ENCODE results near the gene MAGI2. TPM values are rescaled to one million over a fixed set of nuclear protein-coding genes. Genes with fewer than 3 reads are reported as not detected.

The MAGI2 gene
- total RNA-seq, 1 donor = 18.8 TPM

DNA sequence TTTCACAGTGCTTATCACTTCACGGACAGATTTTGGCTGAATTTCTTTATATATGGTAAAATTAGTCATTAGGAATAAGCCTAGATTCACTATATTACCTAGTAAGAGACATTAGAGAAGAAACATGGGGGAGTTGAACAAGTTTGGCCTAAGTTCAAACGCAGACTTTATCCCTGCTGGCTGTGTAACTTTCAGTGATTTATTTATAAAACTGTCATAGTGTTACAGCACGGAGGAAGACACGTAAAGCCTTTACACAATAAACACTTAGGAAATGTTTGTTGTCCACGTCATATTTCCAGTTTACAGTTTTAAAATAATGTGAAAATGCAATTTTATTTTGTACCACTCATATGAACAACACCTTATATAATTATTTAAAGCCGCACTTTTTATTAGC, 661.5 kb downstream of the MAGI2 start:
- Histone ChIP-seq H3K4me2 (ENCODE audit: insufficient read depth, low read length) (no peak overlapping the region), H2AFZ (ENCODE audit: low read length) (no peak overlapping the region), H3K36me3 (ENCODE audit: insufficient read depth, low read length) (no peaks in the 10 kb centered on the region), H3K27me3 (ENCODE audit: insufficient read depth, low read length) (no peaks in the 10 kb centered on the region), H3K27ac (ENCODE audit: low read depth, low read length) (no peak overlapping the region), H4K20me1 (ENCODE audit: insufficient read depth, low read length) (no peaks in the 10 kb centered on the region), H3K4me3 (ENCODE audit: insufficient read depth, low read length) (no peak overlapping the region), H3K4me1 (ENCODE audit: insufficient read depth, low read length) (no peaks in the 10 kb centered on the region), H3K9me3 (ENCODE audit: low read depth, low read length) (no peaks in the 10 kb centered on the region), H3K79me2 (ENCODE audit: insufficient read depth, low read length) (no peaks in the 10 kb centered on the region)
- no peak for DNase-seq (ENCODE audit: insufficient read length, low spot score, missing footprints)
- TF ChIP-seq CTCF (IDR thresholded peaks at IDR 0.05; ENCODE audit: extremely low read depth, low read depth, low read length) = no peak

DNA sequence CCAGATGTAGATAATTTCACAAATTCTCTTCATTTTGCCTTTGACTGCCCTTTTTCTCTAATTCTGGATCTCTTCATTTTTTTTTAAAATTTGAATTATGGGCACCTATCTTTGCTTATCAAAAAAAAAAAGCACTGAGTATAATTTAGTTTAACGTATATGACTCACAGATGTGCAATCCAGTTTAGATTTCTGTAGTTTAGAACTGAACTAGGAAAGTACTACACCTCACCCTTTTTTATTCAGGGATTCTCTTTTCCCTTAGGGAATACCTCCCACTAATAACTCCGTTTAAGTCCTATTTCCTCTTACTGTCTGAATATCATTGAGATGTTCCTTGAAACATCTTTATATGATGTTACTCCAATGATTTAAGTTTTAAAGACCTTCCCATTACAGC, 665.0 kb downstream of the MAGI2 start:
- no peak overlapping the region for H3K4me3 ChIP-seq (ENCODE audit: insufficient read depth, low read length)
- TF ChIP-seq CTCF (IDR thresholded peaks at IDR 0.05; ENCODE audit: extremely low read depth, low read depth, low read length) = no peak
- H3K79me2 ChIP-seq (ENCODE audit: insufficient read depth, low read length) = no peaks in the 10 kb centered on the region
- H3K27ac ChIP-seq (ENCODE audit: low read depth, low read length) = no peak overlapping the region
- no peaks in the 10 kb centered on the region for H3K9me3 ChIP-seq (ENCODE audit: low read depth, low read length)
- no peak overlapping the region for H2AFZ ChIP-seq (ENCODE audit: low read length)
- H3K27me3 ChIP-seq (ENCODE audit: insufficient read depth, low read length) = no peaks in the 10 kb centered on the region
- no peaks in the 10 kb centered on the region for H3K36me3 ChIP-seq (ENCODE audit: insufficient read depth, low read length)
- H4K20me1 ChIP-seq (ENCODE audit: insufficient read depth, low read length) = no peaks in the 10 kb centered on the region
- no peaks in the 10 kb centered on the region for H3K4me1 ChIP-seq (ENCODE audit: insufficient read depth, low read length)
- DNase-seq (ENCODE audit: insufficient read length, low spot score, missing footprints) = no peak
- H3K4me2 ChIP-seq (ENCODE audit: insufficient read depth, low read length) = no peak overlapping the region

DNA sequence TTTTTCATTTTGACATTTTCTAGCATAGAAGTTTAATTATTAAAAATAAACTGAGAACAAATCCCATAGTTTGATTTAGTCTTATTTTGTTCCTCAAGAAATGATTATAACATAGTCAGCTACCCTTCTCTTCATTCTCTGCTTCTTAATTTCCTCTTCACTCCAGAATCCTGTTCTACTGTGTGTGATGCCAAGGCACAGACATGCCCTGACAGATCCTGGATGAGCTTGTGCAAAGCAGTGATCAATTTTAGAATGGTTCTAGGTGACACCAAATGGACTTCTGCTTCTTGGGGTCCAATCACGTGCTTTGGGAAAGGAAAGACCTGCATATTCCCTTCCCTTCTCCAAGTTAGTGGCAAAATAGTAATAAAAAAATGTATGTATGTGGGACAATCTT, 665.6 kb downstream of the MAGI2 start:
- H3K79me2 ChIP-seq (ENCODE audit: insufficient read depth, low read length) = no peaks in the 10 kb centered on the region
- no peak for DNase-seq (ENCODE audit: insufficient read length, low spot score, missing footprints)
- H3K36me3 ChIP-seq (ENCODE audit: insufficient read depth, low read length) = no peaks in the 10 kb centered on the region
- TF ChIP-seq CTCF (IDR thresholded peaks at IDR 0.05; ENCODE audit: extremely low read depth, low read depth, low read length) = no peak
- H3K27ac ChIP-seq (ENCODE audit: low read depth, low read length) = no peak overlapping the region
- H3K4me1 ChIP-seq (ENCODE audit: insufficient read depth, low read length) = no peaks in the 10 kb centered on the region
- H2AFZ ChIP-seq (ENCODE audit: low read length) = peak overlapping the region; percentile 40
- H3K4me3 ChIP-seq (ENCODE audit: insufficient read depth, low read length) = no peak overlapping the region
- no peaks in the 10 kb centered on the region for H4K20me1 ChIP-seq (ENCODE audit: insufficient read depth, low read length)
- H3K9me3 ChIP-seq (ENCODE audit: low read depth, low read length) = no peaks in the 10 kb centered on the region
- H3K4me2 ChIP-seq (ENCODE audit: insufficient read depth, low read length) = no peak overlapping the region
- no peaks in the 10 kb centered on the region for H3K27me3 ChIP-seq (ENCODE audit: insufficient read depth, low read length)

DNA sequence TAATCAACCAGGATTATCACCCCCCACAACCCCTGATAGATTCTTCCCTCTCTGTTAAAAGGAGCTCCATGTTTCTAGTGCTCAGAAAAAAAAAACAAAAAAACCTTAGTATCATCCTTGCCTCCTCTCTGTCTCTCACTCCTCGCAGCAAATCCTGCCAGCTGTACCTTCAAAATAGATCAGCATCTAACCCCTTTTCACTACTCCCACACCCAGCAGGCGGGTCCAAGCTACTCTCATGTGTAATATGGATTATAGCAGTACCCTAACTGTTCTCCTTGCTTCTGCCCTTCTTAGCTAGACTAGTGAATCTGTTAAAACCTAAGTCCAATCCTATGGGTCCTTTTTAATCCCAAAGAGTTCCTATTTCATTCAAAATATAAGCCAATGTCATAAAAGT, 667.4 kb downstream of the MAGI2 start:
- Histone ChIP-seq H3K9me3 (ENCODE audit: low read depth, low read length) (no peaks in the 10 kb centered on the region), H3K79me2 (ENCODE audit: insufficient read depth, low read length) (no peaks in the 10 kb centered on the region), H3K27ac (ENCODE audit: low read depth, low read length) (no peak overlapping the region), H3K4me3 (ENCODE audit: insufficient read depth, low read length) (no peak overlapping the region), H3K36me3 (ENCODE audit: insufficient read depth, low read length) (no peaks in the 10 kb centered on the region), H2AFZ (ENCODE audit: low read length) (no peak overlapping the region), H3K4me2 (ENCODE audit: insufficient read depth, low read length) (no peak overlapping the region), H3K27me3 (ENCODE audit: insufficient read depth, low read length) (no peaks in the 10 kb centered on the region), H3K4me1 (ENCODE audit: insufficient read depth, low read length) (no peaks in the 10 kb centered on the region), H4K20me1 (ENCODE audit: insufficient read depth, low read length) (no peaks in the 10 kb centered on the region)
- DNase-seq (ENCODE audit: insufficient read length, low spot score, missing footprints) = no peak
- no peak for TF ChIP-seq CTCF (IDR thresholded peaks at IDR 0.05; ENCODE audit: extremely low read depth, low read depth, low read length)

Measured in osteoblast (primary cell).